Neuronal stem cell (in vitro differentiated cells): Measurements from ENCODE around the gene SMIM26. TPM values are rescaled to one million over a fixed set of nuclear protein-coding genes. Genes with fewer than 3 reads are reported as not detected.
"Not testable (repeated sequence)": the region's sequence is repeated elsewhere in the genome, so short reads cannot be mapped to it uniquely, and the experiment has no call there.

Experiments used
- DNase-seq: peaks from one replicate; pipeline ENCODE4 v3.0.0-alpha.2; 2013; ENCODE audit warnings: low spot score
- H2AFZ ChIP-seq: one replicate; pipeline ENCODE4 v1.6.1; 2013; ENCODE audit warnings: mild to moderate bottlenecking, low read length, inconsistent platforms
- H2AK5ac ChIP-seq: 2 replicates; pipeline ENCODE4 v1.6.1; 2013; ENCODE audit warnings: low read depth, mild to moderate bottlenecking, inconsistent platforms, low read length, moderate library complexity, mixed read lengths
- H2BK120ac ChIP-seq: 2 replicates; pipeline ENCODE4 v1.6.1; 2013; ENCODE audit warnings: low read depth, mild to moderate bottlenecking, inconsistent platforms, low read length, moderate library complexity, mixed read lengths
- H2BK12ac ChIP-seq: one replicate; pipeline ENCODE4 v1.6.1; 2013; ENCODE audit warnings: low read length, inconsistent platforms
- H2BK15ac ChIP-seq: 2 replicates; pipeline ENCODE4 v1.6.1; 2013; ENCODE audit warnings: mild to moderate bottlenecking, low read length, inconsistent platforms, mixed read lengths
- H2BK5ac ChIP-seq: one replicate; pipeline ENCODE4 v1.6.1; 2013; ENCODE audit warnings: inconsistent platforms, mild to moderate bottlenecking, low read length, moderate library complexity
- H3K14ac ChIP-seq: one replicate; pipeline ENCODE4 v1.6.1; 2013; ENCODE audit warnings: low read length, inconsistent platforms
- H3K18ac ChIP-seq: 2 replicates; pipeline ENCODE4 v1.6.1; 2013; ENCODE audit warnings: low read length, inconsistent platforms
- H3K23ac ChIP-seq: 2 replicates; pipeline ENCODE4 v1.6.1; 2013; ENCODE audit warnings: low read depth, mild to moderate bottlenecking, mixed read lengths, low read length, inconsistent platforms; ENCODE audit not compliant: poor library complexity
- H3K27ac ChIP-seq: replicated peaks from 3 replicates; pipeline ENCODE4 v1.5.1; 2013; ENCODE audit warnings: low read length, inconsistent platforms
- H3K27me3 ChIP-seq, 3 experiments: 2 replicates each; pipeline ENCODE4 v1.6.1; 2013; ENCODE audit warnings: low read length in 3 of 3, mild to moderate bottlenecking in 2 of 3, inconsistent platforms in 1 of 3, low read depth in 1 of 3, mixed read lengths in 1 of 3, moderate library complexity in 1 of 3; ENCODE audit not compliant: control insufficient read depth in 3 of 3, insufficient read depth in 3 of 3
- H3K36me3 ChIP-seq, 2 donors: replicated peaks in 1 of 2; 2 replicates each; pipeline ENCODE4 v1.6.1; 2013; ENCODE audit warnings: low read length in 2 of 2; ENCODE audit not compliant: control insufficient read depth in 2 of 2, insufficient read depth in 2 of 2
- H3K4ac ChIP-seq: 2 replicates; pipeline ENCODE4 v1.6.1; 2013; ENCODE audit warnings: inconsistent platforms, mild to moderate bottlenecking, low read length, moderate library complexity
- H3K4me1 ChIP-seq, 2 donors: 1 replicate in 1 of 2; 2 replicates in 1 of 2; pipeline ENCODE4 v1.6.1; 2013; ENCODE audit warnings: low read length in 2 of 2, low read depth in 1 of 2; ENCODE audit not compliant: control insufficient read depth in 2 of 2, insufficient read depth in 1 of 2
- H3K4me2 ChIP-seq: one replicate; pipeline ENCODE4 v1.6.1; 2013; ENCODE audit warnings: mild to moderate bottlenecking, low read length, inconsistent platforms; ENCODE audit not compliant: insufficient read depth, poor library complexity, severe bottlenecking
- H3K4me3 ChIP-seq, 2 donors: 2 replicates each; pipeline ENCODE4 v1.5.1; 2013; ENCODE audit warnings: low read length in 2 of 2, mild to moderate bottlenecking in 2 of 2, inconsistent platforms in 1 of 2, moderate library complexity in 1 of 2
- H3K79me1 ChIP-seq: one replicate; pipeline ENCODE4 v1.6.1; 2013; ENCODE audit warnings: low read depth, mild to moderate bottlenecking, inconsistent platforms, low read length, moderate library complexity
- H3K9ac ChIP-seq: one replicate; pipeline ENCODE4 v1.6.1; 2013; ENCODE audit warnings: mild to moderate bottlenecking, low read depth, low read length, inconsistent platforms; ENCODE audit not compliant: poor library complexity
- H3K9me3 ChIP-seq, 2 donors: replicated peaks in 1 of 2; 2 replicates each; pipeline versions ENCODE3 to v1.6.1; 2013; ENCODE audit warnings: low read length in 2 of 2, mild to moderate bottlenecking in 2 of 2, inconsistent platforms in 1 of 2, low read depth in 1 of 2, mixed read lengths in 1 of 2, moderate library complexity in 1 of 2; ENCODE audit not compliant: control insufficient read depth in 2 of 2, insufficient read depth in 1 of 2
- H4K8ac ChIP-seq: one replicate; pipeline ENCODE4 v1.6.1; 2013; ENCODE audit warnings: low read depth, mild to moderate bottlenecking, inconsistent platforms, low read length, moderate library complexity
- H4K91ac ChIP-seq: one replicate; pipeline ENCODE4 v1.6.1; 2013; ENCODE audit warnings: low read length, low read depth, mild to moderate bottlenecking, inconsistent platforms; ENCODE audit not compliant: poor library complexity
- WGBS, 2 donors: extraction: QIAGEN DNeasy Blood & Tissue Kit; methylation state at CpG; one replicate each; pipeline ENCODE4 v1.1.7; 2013; ENCODE audit warnings: missing lambda C conversion rate in 2 of 2, mixed read lengths in 1 of 2; ENCODE audit not compliant: insufficient read length in 2 of 2, insufficient replicate concordance in 1 of 2; ENCODE audit errors: extremely low coverage in 2 of 2; 5-methylcytosine and 5-hydroxymethylcytosine counted together
- polyA plus RNA-seq, 2 experiments: library from polyadenylated mRNA; stranded (reverse); fragments of 200-250 nt; gene quantifications; one replicate each; pipeline ENCODE4 v1.2.3, GENCODE V29; 2013

Gene SMIM26
- 195 TPM for polyA plus RNA-seq (2013, experiment 1 of 2)
- polyA plus RNA-seq (2013, experiment 2 of 2): 200 TPM

- H2BK5ac ChIP-seq: peak within 1 kb of the TSS; percentile 44
- peak within 1 kb of the TSS; percentile 73 for H3K4me2 ChIP-seq
- no peak within 1 kb of the TSS for H2BK12ac ChIP-seq
- H3K14ac ChIP-seq: peak within 1 kb of the TSS; percentile 64
- H3K23ac ChIP-seq: peak within 1 kb of the TSS; percentile 94
- no peak within 1 kb of the TSS for H2BK15ac ChIP-seq
- H3K4ac ChIP-seq: no peak within 1 kb of the TSS
- peaks cover 3 to 4% of the 10 kb centered on the region in 2 donors for H3K4me1 ChIP-seq
- H3K27me3 ChIP-seq: no peaks in the 10 kb centered on the region
- peak within 1 kb of the TSS; percentile 63 to 88 for H3K4me3 ChIP-seq
- peak within 1 kb of the TSS; percentile 92 for H3K18ac ChIP-seq
- H4K91ac ChIP-seq: no peak within 1 kb of the TSS
- H3K36me3 ChIP-seq: peaks cover 12 to 33% of the 10 kb centered on the region in 2 donors
- peak within 1 kb of the TSS; percentile 45 for H3K27ac ChIP-seq
- peak; percentile 67 for DNase-seq
- no peak within 1 kb of the TSS for H2BK120ac ChIP-seq
- no peak within 1 kb of the TSS for H2AK5ac ChIP-seq
- H4K8ac ChIP-seq: peak within 1 kb of the TSS; percentile 56
- H2AFZ ChIP-seq: peak within 1 kb of the TSS; percentile 86
- peak within 1 kb of the TSS; percentile 97 for H3K9ac ChIP-seq
- 100% methylated on average over 2 of the region's 51 CpGs; no CpG with 5 or more reads in 1 of the 2 donors for WGBS, 2 donors
- H3K79me1 ChIP-seq: no peaks in the 10 kb centered on the region
- no peaks in the 10 kb centered on the region for H3K9me3 ChIP-seq
Observed at GRCh38 chr20:18566892-18567738, at the start of gene SMIM26. Gene SMIM26 (plus strand): TSS chr20:18567432. CDS start chr20:18567479, 47 bp downstream.

- H2AFZ ChIP-seq, H3K14ac ChIP-seq, H3K4me2 ChIP-seq, H3K27ac ChIP-seq, H3K27me3 ChIP-seq, H3K23ac ChIP-seq, H3K18ac ChIP-seq, H3K9ac ChIP-seq, H2BK120ac ChIP-seq, H4K91ac ChIP-seq, H3K79me1 ChIP-seq, H4K8ac ChIP-seq, H2BK15ac ChIP-seq, H3K4ac ChIP-seq, H2AK5ac ChIP-seq, H3K4me3 ChIP-seq, H2BK12ac ChIP-seq, H2BK5ac ChIP-seq, H3K4me1 ChIP-seq, DNase-seq, H3K9me3 ChIP-seq: not testable (repeated sequence)
- whole genome bisulfite sequencing, 2 donors: no CpG with 5 or more reads among the region's 9 CpGs
- H3K36me3 ChIP-seq: peaks cover 12 to 47% of the 10 kb centered on the region in 2 donors
Observed at GRCh38 chr20:18522066-18522465, 45.2 kb upstream of the SMIM26 start.

- no peak overlapping the region for H2BK15ac ChIP-seq
- no peak overlapping the region for H2AFZ ChIP-seq
- H3K79me1 ChIP-seq: no peaks in the 10 kb centered on the region
- H3K18ac ChIP-seq: no peak overlapping the region
- no peak overlapping the region for H3K4me2 ChIP-seq
- no peak overlapping the region for H2BK5ac ChIP-seq
- H3K23ac ChIP-seq: no peak overlapping the region
- H2BK12ac ChIP-seq: no peak overlapping the region
- H3K27me3 ChIP-seq: no peaks in the 10 kb centered on the region
- H3K36me3 ChIP-seq: peaks cover 16 to 54% of the 10 kb centered on the region in 2 donors
- no peak overlapping the region for H3K4ac ChIP-seq
- no peak overlapping the region for H3K27ac ChIP-seq
- no peak overlapping the region for H3K14ac ChIP-seq
- H2BK120ac ChIP-seq: no peak overlapping the region
- H4K91ac ChIP-seq: no peak overlapping the region
- H2AK5ac ChIP-seq: no peak overlapping the region
- no peak overlapping the region for H4K8ac ChIP-seq
- H3K4me3 ChIP-seq: no peak overlapping the region
- no peaks in the 10 kb centered on the region for H3K9me3 ChIP-seq
- no peaks in the 10 kb centered on the region for H3K4me1 ChIP-seq
- WGBS, 2 donors: no CpG with 5 or more reads among the region's 2 CpGs
- no peak for DNase-seq
- H3K9ac ChIP-seq: no peak overlapping the region
Observed at GRCh38 chr20:18523066-18523465, 44.2 kb upstream of the SMIM26 start.

DNA sequence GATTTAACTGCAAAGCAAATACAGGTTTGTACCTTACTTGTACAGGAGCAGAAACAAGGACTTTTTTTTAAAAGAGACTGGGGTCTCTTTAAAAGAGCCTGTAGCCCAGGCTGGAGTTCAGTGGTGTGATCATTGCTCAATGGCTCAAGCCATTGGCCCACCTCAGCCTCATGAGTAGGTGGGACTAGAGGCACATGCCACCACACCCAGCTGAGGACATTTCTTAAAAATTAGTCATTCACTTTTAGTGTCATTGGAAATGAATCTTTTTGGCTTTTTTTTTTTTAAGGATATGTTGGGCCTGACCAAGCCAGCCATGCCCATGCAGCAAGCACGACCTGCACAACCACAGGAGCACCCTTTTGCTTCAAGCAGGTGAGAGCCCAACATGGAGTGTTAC, 42.6 kb upstream of the SMIM26 start:
- no peak overlapping the region for H4K8ac ChIP-seq
- H3K4ac ChIP-seq: no peak overlapping the region
- peaks cover 0 to 2% of the 10 kb centered on the region in 2 donors for H3K9me3 ChIP-seq
- no peaks in the 10 kb centered on the region for H3K27me3 ChIP-seq
- H2AK5ac ChIP-seq: no peak overlapping the region
- H3K4me3 ChIP-seq: no peak overlapping the region
- no peaks in the 10 kb centered on the region for H3K79me1 ChIP-seq
- WGBS, 2 donors: no CpG with 5 or more reads among the region's 1 CpG
- no peak overlapping the region for H3K4me2 ChIP-seq
- no peak overlapping the region for H3K18ac ChIP-seq
- no peak overlapping the region for H3K23ac ChIP-seq
- H2BK5ac ChIP-seq: no peak overlapping the region
- no peak overlapping the region for H2BK120ac ChIP-seq
- peaks cover 23 to 70% of the 10 kb centered on the region in 2 donors for H3K36me3 ChIP-seq
- H3K27ac ChIP-seq: no peak overlapping the region
- DNase-seq: no peak
- no peak overlapping the region for H3K9ac ChIP-seq
- no peak overlapping the region for H3K14ac ChIP-seq
- no peaks in the 10 kb centered on the region for H3K4me1 ChIP-seq
- no peak overlapping the region for H2BK15ac ChIP-seq
- H2AFZ ChIP-seq: no peak overlapping the region
- H2BK12ac ChIP-seq: no peak overlapping the region
- no peak overlapping the region for H4K91ac ChIP-seq
